DMS 273 treated with DMSO at 0.1 percent for 48 hours (cell line): ENCODE measurements around the gene ASPM.

ENCODE experiments used
- DNase-seq: peaks from one replicate; lab custom pipeline; 2025; lab: John Stamatoyannopoulos, UW

The ASPM gene, protein sequence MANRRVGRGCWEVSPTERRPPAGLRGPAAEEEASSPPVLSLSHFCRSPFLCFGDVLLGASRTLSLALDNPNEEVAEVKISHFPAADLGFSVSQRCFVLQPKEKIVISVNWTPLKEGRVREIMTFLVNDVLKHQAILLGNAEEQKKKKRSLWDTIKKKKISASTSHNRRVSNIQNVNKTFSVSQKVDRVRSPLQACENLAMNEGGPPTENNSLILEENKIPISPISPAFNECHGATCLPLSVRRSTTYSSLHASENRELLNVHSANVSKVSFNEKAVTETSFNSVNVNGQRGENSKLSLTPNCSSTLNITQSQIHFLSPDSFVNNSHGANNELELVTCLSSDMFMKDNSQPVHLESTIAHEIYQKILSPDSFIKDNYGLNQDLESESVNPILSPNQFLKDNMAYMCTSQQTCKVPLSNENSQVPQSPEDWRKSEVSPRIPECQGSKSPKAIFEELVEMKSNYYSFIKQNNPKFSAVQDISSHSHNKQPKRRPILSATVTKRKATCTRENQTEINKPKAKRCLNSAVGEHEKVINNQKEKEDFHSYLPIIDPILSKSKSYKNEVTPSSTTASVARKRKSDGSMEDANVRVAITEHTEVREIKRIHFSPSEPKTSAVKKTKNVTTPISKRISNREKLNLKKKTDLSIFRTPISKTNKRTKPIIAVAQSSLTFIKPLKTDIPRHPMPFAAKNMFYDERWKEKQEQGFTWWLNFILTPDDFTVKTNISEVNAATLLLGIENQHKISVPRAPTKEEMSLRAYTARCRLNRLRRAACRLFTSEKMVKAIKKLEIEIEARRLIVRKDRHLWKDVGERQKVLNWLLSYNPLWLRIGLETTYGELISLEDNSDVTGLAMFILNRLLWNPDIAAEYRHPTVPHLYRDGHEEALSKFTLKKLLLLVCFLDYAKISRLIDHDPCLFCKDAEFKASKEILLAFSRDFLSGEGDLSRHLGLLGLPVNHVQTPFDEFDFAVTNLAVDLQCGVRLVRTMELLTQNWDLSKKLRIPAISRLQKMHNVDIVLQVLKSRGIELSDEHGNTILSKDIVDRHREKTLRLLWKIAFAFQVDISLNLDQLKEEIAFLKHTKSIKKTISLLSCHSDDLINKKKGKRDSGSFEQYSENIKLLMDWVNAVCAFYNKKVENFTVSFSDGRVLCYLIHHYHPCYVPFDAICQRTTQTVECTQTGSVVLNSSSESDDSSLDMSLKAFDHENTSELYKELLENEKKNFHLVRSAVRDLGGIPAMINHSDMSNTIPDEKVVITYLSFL (N-terminal part only)

GRCh38 chr1:197146101-197147095, at the start of gene ASPM:
Gene ASPM, minus strand, starts transcription at chr1:197146669. Its CDS starts 232 bp downstream, at chr1:197146437.
- peak; percentile 87 for DNase-seq

DNA sequence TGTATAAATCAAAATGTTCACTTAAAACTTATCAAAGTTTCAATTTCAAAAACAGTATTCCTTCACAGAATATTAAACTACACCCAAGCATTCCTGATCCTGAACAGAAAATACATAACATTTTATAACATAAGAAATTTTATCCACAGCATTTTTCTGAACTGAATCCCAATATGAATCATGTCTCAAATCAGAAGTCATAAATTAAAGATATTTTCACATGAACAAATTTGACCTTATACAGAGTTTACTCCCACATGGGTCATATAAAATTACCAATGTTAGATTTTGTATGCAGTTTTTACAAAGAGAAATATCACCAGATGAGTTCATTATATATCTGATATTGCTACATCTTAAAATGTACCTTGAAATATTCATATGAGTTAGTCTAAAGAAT, 48.6 kb upstream of the ASPM start:
- no peak for DNase-seq

- DNase-seq: no peak
These were observed 37.7 kb upstream of the ASPM start for GRCh38 chr1:197184190-197184589.

GRCh38 chr1:197183195-197183748, 36.8 kb upstream of the ASPM start:
- DNase-seq: no peak

GRCh38 chr1:197182716-197183115, 36.2 kb upstream of the ASPM start:
- DNase-seq: no peak

DNA sequence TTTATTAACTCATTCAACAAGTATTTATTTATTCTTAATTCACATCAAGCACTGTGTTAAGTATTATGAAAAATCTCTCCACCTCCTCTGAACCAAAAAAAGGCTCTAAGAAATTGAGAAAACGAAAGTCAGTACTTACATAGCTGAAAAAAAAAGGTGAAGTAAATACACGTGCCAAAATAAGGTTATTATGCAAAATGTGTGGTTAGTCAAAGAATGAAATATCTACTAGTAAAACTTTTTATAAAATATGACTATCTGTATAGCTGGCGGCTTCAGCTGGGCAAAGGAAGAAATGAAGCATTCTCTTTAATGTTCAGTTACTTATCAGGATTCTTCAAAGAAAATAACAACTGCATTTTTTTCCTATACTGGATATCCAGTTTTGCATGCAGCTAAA, 35.5 kb upstream of the ASPM start:
- DNase-seq: no peak

GRCh38 chr1:197180252-197180878, 33.9 kb upstream of the ASPM start:
- DNase-seq: peak; percentile 29

DNA sequence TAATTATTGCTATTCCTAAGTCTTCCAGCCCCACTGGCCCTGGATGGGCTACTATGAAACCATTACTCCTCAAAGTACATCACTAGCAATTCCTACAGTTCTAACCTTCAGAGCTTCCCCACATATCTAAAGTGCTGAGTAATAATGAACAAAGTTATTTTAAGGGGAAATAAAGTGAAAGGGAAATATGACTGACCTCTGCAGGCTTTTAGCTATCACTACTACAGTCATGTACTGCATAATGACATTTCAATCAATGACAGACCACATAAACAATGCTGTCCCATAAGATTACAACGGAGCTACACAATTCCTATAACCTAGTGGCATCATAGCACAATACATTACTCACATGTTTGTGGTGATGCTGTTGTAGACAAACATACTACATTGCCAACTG, 32.5 kb upstream of the ASPM start:
- no peak for DNase-seq

GRCh38 chr1:197174818-197175217, 28.3 kb upstream of the ASPM start:
- DNase-seq: no peak

GRCh38 chr1:197173571-197174507, 27.4 kb upstream of the ASPM start:
- DNase-seq: no peak

DNA sequence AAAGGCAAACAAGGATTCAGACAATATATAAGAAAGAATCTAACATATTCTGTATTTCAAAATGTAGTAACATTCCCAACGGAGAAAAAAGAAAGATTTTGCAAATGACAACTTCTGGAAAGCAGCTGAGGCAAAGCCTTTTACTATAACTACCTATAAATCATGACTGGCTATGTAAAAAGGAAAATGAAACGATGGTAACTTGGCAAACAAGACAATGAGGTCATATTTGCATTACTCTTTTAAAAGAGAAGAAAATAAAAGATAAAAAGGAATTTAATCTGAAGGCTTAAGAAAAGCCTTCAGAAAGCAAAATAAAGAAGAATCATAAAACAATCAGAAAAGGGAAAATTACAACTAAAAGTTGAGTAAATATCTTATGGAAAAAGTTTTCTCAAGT, 25.1 kb upstream of the ASPM start:
- no peak for DNase-seq

GRCh38 chr1:197170538-197170937, 24.1 kb upstream of the ASPM start:
- DNase-seq: no peak

GRCh38 chr1:197159461-197159860, 13.0 kb upstream of the ASPM start:
- no peak for DNase-seq

- DNase-seq: no peak
These were observed 10.2 kb upstream of the ASPM start for GRCh38 chr1:197156692-197157091.

DNA sequence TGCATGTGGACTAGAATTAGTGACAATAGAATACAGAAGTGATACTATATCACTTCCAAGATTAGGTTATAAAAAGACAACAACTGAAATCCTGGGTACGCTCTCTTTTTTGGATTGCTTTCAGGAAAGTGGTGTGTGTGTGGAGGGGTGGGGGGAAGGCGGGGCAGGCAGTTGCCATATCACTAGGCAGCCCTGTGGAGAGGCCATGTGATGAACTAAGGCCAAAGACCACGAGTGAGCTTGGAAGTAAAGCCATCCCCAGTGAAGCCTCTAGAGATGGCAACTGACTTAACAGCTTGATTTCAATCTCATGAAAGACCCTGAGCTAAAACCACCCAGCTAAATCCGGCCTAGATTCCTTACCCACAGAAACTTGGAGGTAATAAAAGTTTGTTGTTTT, 6.2 kb upstream of the ASPM start:
- no peak for DNase-seq

DNA sequence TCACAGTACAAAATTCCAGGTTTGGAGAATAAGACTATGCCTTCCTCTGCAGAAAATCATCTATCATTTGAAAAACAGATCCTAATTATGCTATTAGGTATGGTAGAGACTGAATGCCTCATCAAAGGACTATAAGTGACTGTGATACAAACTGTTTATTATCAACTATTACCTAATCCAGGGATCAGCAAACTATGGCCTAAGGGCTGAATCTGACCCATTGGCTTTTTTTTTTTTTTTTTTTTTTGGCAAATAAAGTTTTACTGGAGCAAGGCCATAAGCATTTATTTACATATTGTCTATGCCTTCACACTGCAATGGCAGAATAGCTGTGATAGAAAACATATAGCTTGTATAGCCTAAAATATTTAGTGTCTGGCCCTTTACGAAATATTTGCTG, 4.7 kb upstream of the ASPM start:
- no peak for DNase-seq

GRCh38 chr1:197150336-197151005, 4.0 kb upstream of the ASPM start:
- no peak for DNase-seq

GRCh38 chr1:197149340-197149739, 2.9 kb upstream of the ASPM start:
- DNase-seq: no peak
